Measurements from ENCODE around the gene GPRASP3.

The GPRASP3 gene

GRCh38 chrX:102765217-102765616, 44.7 kb downstream of the GPRASP3 start:
- DNase-seq = no peak

- no peak for DNase-seq
These were observed 45.3 kb downstream of the GPRASP3 start for GRCh38 chrX:102765809-102766208.

- no peak for DNase-seq
These were observed 46.7 kb downstream of the GPRASP3 start for GRCh38 chrX:102767287-102767686.

GRCh38 chrX:102768987-102769761, 48.6 kb downstream of the GPRASP3 start:
- peak; percentile 91 for DNase-seq
